GM12874 (cell line): Measurements from ENCODE around the gene INO80B.

Experiments used
- TF ChIP-seq, protein P1 (sequence below): IDR thresholded peaks from 2 replicates; pipeline ENCODE4 v1.5.1; 2011; ENCODE audit warnings: low read depth, mild to moderate bottlenecking, control low read depth, low read length, moderate library complexity; ENCODE audit not compliant: insufficient read depth

The INO80B gene

DNA sequence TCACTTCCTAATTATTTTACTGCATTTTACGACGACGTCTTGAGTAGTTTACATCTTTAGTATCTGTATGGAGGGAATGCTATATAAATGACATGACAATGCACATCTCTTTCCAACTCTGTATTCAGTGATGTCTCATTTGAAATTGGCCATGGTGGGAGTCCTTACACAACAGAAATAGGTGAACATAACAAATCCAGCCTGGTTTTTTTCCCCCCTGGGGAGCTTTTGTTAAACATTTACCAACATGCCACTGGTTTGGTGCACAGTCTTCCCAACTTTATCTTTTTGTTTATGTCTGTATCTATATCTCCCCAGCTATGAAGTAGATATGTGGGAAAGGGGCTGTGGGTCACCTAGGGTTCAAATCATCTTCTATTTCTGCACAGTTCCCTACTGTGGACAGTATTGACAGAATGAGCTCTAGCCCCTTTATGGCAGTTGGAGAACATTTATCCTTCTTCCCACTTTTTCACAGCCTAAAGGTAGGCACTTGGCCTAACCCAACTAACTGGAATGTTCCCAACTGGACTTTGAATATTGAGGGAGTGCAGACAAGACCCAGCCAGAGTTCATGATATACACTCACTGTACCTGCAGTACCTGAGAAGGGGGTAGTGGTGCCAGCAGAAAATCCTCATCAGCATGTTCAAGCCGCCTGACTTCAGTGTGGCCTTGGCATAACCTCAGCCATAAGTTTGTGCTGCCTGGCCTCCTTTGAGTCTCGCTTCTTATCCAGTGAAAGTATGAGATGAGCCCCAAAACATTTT is 7.5 kb upstream of the INO80B start:
- TF ChIP-seq, protein P1, sequence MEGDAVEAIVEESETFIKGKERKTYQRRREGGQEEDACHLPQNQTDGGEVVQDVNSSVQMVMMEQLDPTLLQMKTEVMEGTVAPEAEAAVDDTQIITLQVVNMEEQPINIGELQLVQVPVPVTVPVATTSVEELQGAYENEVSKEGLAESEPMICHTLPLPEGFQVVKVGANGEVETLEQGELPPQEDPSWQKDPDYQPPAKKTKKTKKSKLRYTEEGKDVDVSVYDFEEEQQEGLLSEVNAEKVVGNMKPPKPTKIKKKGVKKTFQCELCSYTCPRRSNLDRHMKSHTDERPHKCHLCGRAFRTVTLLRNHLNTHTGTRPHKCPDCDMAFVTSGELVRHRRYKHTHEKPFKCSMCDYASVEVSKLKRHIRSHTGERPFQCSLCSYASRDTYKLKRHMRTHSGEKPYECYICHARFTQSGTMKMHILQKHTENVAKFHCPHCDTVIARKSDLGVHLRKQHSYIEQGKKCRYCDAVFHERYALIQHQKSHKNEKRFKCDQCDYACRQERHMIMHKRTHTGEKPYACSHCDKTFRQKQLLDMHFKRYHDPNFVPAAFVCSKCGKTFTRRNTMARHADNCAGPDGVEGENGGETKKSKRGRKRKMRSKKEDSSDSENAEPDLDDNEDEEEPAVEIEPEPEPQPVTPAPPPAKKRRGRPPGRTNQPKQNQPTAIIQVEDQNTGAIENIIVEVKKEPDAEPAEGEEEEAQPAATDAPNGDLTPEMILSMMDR = no peak

GRCh38 chr2:74448771-74449170 is 6.1 kb upstream of the INO80B start:
- TF ChIP-seq, protein P1 = no peak

DNA sequence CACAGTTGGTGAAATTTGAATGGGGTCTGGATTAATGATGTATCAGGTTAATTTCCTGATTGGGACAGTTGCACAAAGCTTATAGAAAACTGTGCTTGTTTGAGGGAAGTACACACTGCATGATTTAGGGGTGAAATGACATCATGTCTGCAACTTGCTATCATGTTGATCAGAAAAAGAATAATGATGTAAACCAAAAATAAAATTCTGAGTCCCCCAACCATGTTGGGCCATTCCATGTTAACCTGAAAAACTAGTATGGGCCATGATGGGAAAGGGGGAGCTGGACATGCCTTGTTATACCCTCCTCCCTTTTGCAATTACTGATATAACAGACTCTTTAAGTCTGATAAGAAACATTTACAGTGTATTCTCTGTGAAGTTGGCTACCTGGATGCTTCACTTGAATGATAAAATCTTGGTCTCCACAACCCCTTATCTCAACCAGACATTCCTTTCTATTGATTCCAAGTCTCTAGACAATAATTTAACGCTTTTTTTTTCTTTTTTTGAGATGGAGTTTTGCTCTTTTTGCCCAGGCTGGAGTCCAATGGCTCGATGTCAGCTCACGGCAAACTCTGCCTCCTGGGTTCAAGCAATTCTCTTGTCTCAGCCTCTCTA is 4.2 kb upstream of the INO80B start:
- TF ChIP-seq, protein P1 = no peak

DNA sequence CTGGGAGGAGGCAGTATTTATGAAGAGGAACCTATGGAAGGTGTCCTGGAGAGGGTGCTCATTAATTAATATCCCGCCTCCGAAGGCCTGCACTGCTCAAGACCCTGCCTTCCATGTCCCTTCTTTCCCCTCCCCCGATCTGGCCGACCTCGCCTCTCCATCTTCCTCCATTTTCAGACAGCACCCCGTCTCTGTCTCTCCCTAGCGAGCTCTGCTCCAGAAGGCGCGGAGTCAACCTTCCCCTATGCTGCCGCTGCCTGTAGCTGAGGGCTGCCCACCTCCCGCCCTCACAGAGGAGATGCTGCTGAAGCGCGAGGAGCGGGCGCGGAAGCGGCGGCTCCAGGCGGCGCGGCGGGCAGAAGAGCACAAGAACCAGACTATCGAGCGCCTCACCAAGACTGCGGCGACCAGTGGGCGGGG is 2.3 kb downstream of the INO80B start:
- TF ChIP-seq, protein P1 = no peak

DNA sequence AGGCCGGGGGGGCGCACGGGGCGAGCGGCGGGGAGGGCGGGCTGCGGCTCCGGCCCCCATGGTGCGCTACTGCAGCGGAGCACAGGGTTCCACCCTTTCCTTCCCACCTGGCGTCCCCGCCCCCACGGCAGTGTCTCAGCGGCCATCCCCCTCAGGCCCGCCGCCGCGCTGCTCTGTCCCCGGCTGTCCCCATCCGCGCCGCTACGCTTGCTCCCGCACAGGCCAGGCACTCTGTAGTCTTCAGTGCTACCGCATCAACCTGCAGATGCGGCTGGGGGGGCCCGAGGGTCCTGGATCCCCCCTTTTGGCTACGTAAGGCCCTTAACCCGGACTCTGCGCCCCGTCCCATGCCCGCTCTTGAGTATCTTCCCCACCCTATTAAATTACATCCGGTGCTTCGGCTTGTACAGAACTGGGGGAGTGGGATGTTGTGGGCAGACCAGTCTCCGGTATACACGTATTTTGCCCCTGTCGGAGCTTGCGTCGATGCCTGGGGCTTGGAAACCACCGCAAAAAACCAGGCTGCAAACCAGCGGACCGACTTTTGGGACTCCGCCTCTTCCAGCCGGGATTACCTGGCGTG is 2.8 kb downstream of the INO80B start:
- TF ChIP-seq, protein P1 = no peak

DNA sequence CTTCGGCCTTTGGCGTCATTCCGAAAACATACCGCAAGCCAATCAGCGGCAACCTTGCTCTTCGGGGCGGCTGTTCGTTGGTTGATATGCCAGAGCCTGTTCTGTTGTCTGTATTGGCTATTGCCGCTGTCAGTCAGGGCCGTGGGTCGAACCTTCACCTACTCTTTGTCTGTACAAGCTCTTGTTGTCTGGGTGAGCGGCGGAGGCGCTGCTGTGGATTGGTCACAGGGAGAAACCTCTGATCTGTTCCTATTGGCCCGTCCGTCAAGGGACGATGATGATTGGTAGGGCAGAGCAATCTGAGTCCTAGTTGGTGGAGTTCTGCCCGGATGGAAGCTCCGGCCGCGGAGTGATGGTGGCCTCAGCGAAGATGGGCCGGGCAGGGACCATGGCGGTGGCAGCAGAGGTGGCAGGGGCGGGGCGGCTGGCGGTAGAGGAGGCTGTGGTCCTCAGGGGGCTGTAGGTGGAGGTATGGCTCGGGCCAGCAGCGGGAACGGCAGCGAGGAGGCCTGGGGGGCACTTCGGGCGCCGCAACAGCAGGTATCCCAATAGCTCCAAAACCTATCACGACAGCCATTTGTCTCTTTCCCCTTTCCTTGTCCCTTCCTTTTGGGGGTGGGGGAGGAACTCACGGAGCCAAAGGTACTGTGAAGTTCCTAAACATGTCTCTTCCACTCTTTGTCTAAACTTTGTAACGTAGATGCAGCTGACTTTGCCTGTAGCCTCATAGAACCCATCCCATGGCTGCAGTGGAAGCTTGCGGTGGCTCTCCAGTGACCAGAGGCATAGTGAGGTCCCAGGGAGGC is 3.4 kb downstream of the INO80B start, which contains the start of gene WBP1:
WBP1 (plus strand) TSS at position 307 of the 806 bp plus-strand sequence; CDS start at position 472, 165 bp downstream.
- TF ChIP-seq, protein P1 = no peak

DNA sequence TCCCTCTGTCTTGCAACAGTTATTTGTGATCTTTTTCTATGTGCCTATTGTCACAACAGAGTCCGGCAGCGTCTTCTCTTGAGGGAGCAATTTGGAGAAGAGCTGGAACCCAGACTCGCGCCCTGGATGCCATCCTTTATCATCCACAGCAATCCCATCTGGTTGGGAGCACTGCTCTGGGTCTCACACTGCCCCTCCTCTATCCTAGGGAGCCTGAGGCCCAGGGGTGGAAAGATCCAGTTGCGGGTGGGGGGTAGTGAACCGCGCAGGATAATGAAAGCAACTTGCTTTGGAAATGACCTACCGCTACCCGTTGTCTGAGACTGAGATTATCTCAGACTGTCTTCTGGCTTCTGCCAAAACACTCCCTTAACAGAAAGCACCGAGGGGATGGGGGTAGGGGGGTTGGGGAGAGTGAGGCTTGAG is 4.1 kb downstream of the INO80B start:
- TF ChIP-seq, protein P1 = no peak
